SK-MEL-5 (cell line): Measurements from ENCODE around the gene PLD1. TPM values are rescaled to one million over a fixed set of nuclear protein-coding genes. Genes with fewer than 3 reads are reported as not detected.

ENCODE experiments used
- DNase-seq: peaks from one replicate; pipeline ENCODE4 v3.0.0-alpha.2; 2016; ENCODE audit warnings: low read depth, low spot score
- in situ Hi-C: cut with HindIII; loops from 2 replicates; pipeline ENCODE4 v1.10.0; 2016; ENCODE audit warnings: low sequenced_read_pairs, high pct_unique_total_duplicates, low pct_unique_long_range_greater_than_20kb
- total RNA-seq: library from RNA; depleted of rRNA; stranded (reverse); fragments of >200 nt; shearing (Covaris generic); gene quantifications from 2 replicates; pipeline ENCODE4 v1.2.3, GENCODE V29; 2014

PLD1 gene
- total RNA-seq, 1 experiment from 2014 or later: 87.7 TPM

DNA sequence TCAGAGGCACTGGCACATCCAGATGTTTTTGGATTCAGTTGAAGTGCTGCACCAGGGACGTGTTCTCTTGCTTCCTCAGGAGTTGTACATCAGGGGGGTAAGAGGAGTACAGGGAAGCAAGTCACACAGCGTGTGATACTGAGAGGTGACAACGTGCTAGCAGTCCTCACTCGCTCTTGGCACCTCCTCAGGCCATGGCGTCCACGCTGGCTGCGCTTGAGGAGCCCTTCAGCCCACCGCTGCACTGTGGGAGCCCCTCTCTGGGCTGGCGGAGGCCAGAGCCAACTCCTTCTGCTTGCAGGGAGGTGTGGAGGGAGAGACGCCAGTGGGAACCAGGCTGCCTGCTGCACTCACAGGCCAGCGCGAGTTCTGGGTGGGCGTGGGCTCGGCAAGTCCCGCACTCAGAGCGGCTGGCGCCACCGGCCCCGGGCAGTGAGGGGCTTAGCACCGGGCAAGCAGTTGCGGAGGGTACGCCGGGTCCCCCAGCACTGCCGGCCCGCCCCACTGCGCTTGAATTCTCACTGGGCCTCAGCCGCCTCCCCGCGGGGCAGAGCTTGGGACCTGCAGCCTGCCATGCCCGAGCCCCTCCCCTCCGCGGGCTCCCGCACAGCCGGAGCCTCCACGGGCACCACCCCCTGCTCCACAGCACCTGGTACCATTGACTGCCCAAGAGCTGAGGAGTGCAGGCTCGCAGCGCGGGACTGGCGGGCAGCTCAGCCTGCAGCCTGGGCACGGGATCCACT lies 64.5 kb downstream of the PLD1 start:
- DNase-seq: no peak
- in situ Hi-C loops: no loop called here

DNA sequence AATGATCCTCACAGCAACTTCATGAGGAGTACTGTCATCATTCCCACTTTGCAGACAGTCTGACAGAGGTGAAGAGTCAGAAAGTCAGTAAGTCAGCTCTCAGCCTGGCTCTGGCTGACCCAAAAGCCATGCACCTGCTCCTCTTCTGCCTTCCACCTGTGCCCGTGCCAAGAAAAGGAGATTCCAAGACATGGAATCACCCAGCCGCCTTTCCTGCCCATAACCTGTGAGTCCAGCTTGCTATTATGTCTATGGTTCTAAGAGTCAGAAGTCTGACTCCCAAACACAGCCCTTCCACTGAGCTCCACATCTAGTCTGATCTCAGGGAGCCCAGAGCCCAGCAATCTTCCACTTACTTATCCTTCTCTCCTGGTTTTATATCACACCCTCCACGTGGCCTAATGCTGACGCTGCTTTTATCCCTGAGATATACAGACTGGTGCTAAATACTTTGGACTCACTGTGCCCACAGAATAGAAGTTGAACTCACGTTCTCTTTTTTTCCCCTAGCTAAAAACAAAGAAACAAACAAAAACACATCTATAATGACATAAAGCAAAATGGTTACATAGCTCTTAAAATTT lies 66.0 kb downstream of the PLD1 start:
- DNase-seq: no peak
- in situ Hi-C loops: no loop called here

- in situ Hi-C loops: no loop called here
- DNase-seq: no peak
These were observed 66.7 kb downstream of the PLD1 start for GRCh38 chr3:171743327-171744157.

- in situ Hi-C loops: no loop called here
- DNase-seq: no peak
These were observed 68.9 kb downstream of the PLD1 start for GRCh38 chr3:171741377-171741776.

GRCh38 chr3:171736556-171736955 lies 73.7 kb downstream of the PLD1 start:
- no peak for DNase-seq
- in situ Hi-C loops: no loop called here

GRCh38 chr3:171733561-171733960 lies 76.7 kb downstream of the PLD1 start:
- in situ Hi-C loops: no loop called here
- DNase-seq: no peak

DNA sequence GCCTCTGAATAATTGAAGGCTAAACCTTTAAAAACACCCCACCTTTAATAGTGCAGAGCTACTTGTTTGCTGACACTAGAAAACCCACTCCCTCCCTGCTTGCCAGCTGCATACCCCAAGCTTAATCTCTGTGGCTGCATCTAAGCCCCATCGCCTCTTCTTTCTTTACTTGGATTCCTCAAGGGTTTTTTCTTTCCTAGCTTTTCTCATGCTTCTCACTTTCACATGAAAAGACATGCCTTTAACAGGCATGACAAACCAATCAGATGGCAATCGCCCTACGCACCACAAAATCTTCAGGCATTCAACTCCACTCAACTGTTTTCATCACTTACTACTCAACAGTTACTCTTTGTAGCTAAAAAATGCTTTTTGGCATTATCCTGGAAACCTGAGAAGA lies 77.5 kb downstream of the PLD1 start:
- no peak for DNase-seq
- in situ Hi-C loops: no loop called here

- in situ Hi-C loops: no loop called here
- DNase-seq: no peak
These were observed 78.6 kb downstream of the PLD1 start for GRCh38 chr3:171731691-171732090.

DNA sequence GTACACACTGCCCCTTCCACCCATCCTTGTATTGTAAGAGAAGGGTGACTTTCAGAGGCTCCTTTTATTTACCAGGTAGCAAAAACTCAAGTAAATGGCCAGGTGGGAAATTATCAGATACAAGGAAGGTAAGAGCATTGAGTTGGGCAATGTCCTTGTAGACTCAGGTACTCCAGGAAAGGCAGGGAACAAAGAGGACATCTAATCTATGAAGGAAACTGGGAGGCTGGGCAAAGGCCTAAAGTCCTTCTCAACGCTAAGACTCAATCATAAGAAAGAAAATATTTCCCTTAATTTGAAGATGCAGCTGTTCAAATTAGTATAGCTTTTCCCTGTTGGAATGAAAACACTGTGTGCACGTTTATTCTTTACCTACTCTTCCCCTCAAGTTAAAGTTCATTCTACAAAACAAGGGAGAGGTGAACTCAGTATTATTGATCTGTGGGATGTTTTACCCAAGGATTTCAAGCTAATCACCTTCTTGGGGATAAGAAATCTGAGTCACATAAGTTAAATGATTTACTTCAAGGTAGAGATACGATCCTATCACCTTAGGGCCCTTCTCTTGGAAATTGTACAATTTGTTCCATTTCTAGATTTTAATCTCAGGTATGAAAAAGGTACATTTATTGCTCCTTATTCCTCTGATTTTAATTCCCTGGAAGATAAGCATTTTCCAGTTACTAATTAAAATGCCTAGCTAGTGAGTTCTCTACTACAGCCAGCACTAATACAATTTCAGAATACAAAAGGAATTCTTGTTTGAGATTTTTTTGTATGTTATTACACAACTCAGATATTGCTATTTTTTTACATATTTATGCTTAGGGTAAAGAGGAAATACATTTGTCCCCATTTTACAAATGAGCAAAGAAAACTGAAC lies 80.6 kb downstream of the PLD1 start:
- in situ Hi-C loops: no loop called here
- DNase-seq: no peak

DNA sequence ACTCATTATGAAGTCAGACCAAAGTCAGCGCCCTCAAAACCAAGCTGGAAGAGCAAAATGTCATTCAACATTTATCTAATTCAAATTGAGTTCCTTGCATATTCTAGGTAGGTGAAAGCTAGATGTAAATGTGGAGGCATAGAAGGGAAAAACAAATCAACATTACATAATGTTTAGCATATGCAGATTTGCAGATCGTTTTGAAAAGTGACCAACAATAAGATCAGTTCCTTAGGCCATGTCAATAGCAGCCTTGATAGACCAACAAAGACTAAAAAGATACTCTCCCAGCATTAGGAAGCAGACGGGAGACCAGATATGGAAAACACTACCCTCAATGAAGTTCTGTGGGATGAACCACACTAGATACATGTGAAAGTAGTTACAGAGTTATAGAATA lies 83.0 kb downstream of the PLD1 start:
- no peak for DNase-seq
- in situ Hi-C loops: no loop called here

- in situ Hi-C loops: no loop called here
- no peak for DNase-seq
These were observed 91.6 kb downstream of the PLD1 start for GRCh38 chr3:171718493-171719185.

GRCh38 chr3:171715155-171715554 lies 95.1 kb downstream of the PLD1 start:
- in situ Hi-C loops: no loop called here
- DNase-seq: no peak

DNA sequence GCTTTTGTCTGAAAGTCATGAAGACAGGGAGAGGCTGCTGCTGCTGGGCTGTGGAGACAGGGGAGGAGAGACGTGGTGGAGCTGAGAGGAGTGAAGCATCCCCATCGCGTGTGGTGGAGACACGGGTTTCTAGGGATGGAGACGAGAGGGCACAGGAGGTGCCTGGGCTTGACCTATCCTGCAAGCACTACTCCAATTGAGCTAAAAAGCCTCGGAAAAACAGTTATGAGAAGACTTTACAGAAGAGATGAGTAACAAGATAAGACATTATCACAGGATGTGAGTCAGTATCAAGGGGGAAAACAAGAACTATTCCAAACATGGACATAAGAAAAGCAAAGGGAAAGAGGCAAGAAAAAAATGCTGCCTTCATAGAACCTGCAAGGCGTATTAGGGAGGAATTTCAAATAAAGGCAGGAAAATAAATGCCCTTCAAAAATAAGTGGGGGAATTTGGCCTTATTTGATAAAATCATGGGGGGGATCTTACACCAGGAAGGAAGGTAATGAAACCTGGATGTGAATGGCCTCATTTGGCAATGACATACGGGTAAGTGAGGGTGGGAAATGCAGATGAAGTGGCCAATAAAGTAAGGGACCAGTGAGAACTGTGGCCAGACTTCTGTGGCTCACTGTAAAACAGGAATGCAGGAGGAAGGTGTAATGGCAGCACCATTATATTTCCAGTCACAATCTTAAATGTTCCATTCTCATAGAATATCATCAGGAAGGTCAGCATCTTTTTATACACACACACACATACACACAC lies 97.9 kb downstream of the PLD1 start:
- no peak for DNase-seq

GRCh38 chr3:171711461-171712170 lies 98.7 kb downstream of the PLD1 start:
- DNase-seq: no peak
- in situ Hi-C loops: no loop called here

More for the DNA sequence above, 97.9 kb downstream of the PLD1 start:
- in situ Hi-C loops: no loop called here

- no peak for DNase-seq
- in situ Hi-C loops: no loop called here
These were observed 99.9 kb downstream of the PLD1 start for GRCh38 chr3:171710359-171710758.

DNA sequence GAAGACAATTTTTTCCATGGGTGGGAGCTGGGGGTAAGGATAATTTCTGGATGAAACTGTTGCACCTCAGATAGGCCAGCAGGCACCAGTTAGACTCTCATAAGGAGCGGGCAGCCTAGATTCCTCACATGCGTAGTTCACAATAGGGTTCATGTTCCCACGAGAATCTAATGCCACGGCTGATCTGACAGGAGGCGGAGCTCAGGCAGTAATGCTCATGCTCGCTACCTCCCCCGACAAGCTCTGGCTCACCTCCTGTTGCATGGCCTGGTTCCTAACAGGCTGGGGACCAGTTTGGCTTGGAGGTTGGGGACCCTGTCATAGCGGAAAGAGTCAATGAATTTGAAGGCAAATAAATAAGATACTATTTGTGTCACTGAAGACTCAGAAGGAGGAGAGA lies 105.5 kb downstream of the PLD1 start:
- peak; percentile 42 for DNase-seq
- in situ Hi-C loops: no loop called here
